Subcutaneous preadipocyte (primary cell): ENCODE results near the gene SIPA1L2. TPM values are rescaled to one million over a fixed set of nuclear protein-coding genes. Genes with fewer than 3 reads are reported as not detected.

Experiments
- total RNA-seq: library from RNA; depleted of rRNA; stranded (reverse); fragments of >200 nt; gene quantifications from 2 replicates; pipeline ENCODE4 v1.2.3, GENCODE V29; 2012

The SIPA1L2 gene, protein sequence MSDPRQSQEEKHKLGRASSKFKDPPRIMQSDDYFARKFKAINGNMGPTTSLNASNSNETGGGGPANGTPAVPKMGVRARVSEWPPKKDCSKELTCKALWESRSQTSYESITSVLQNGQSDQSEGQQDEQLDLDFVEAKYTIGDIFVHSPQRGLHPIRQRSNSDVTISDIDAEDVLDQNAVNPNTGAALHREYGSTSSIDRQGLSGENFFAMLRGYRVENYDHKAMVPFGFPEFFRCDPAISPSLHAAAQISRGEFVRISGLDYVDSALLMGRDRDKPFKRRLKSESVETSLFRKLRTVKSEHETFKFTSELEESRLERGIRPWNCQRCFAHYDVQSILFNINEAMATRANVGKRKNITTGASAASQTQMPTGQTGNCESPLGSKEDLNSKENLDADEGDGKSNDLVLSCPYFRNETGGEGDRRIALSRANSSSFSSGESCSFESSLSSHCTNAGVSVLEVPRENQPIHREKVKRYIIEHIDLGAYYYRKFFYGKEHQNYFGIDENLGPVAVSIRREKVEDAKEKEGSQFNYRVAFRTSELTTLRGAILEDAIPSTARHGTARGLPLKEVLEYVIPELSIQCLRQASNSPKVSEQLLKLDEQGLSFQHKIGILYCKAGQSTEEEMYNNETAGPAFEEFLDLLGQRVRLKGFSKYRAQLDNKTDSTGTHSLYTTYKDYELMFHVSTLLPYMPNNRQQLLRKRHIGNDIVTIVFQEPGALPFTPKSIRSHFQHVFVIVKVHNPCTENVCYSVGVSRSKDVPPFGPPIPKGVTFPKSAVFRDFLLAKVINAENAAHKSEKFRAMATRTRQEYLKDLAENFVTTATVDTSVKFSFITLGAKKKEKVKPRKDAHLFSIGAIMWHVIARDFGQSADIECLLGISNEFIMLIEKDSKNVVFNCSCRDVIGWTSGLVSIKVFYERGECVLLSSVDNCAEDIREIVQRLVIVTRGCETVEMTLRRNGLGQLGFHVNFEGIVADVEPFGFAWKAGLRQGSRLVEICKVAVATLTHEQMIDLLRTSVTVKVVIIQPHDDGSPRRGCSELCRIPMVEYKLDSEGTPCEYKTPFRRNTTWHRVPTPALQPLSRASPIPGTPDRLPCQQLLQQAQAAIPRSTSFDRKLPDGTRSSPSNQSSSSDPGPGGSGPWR (N-terminal part only)
- 0.73 and 1.2 TPM in 2 replicates for total RNA-seq

DNA sequence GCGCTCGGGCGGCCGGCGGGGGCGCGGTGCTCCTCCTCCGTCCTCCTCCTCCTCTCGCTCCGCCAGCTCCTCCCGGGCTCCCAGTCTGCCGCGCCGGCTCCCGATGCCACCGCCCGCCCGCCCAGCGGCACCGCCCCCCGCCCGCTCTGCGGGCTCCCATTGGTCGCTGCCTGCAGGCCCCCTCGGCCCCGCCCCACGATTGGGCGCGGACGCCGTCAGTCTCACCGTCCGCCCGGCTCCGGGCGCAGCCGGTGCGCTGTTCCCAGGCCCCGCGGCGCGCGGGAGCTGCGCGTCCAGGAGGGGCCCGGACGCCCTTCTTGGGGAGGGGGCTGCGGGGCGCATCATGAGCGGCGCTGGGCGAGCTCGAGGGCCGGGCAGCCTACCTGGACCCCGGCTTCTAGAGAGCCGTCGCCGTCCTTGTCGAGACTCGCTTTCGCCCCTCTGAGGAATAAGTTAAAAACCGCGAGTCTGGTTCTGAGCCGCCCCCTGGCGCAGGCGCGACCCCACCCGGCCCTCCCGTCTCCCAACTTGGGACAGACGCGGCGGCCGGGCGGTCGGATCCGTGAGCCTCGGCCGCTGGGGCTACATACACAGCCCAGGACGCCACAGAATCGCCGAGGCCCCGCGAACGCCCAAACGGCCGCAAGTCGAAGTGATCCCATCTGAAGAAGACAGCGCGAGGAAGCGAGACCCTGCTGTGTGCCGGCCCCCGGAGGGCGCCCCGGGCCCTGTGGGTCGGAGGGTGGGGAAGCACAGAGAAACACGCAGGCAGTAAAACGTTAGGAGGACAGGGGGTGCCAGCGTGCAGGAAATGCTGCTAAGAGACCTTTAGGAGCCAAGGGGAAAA lies at the start of gene SIPA1L2:
Gene SIPA1L2, minus strand, starts transcription at position 87 of the 847 bp plus-strand sequence. CDS start 114,794 bp downstream, outside the sequence.

Other genes starting within 250 kb of the SIPA1L2 start
- gene MAP10, start 175.3 kb upstream of the SIPA1L2 start, total RNA-seq, result 1.5 and 1.8 TPM in 2 replicates